ENCODE measurements around the gene SAYSD1.

The SAYSD1 gene

DNA sequence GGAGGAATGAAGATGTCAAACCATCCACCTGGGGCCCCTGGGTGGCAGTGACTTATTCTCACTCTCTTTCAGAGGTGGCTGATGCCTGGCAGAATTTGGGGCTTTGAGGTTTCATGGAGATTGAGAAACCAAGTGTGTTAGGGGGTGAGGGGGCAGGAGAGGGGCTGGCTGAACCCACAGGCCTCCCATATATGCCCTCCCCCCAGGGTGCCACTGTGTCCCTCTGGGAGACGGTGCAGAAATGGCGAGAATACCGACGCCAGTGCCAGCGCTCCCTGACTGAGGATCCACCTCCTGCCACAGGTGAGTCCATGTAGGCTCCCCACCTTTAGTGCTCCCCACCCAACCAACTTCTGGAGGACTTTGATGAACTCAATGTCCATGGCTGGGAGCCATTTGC, 58.8 kb downstream of the SAYSD1 start:
- no peak for DNase-seq

DNA sequence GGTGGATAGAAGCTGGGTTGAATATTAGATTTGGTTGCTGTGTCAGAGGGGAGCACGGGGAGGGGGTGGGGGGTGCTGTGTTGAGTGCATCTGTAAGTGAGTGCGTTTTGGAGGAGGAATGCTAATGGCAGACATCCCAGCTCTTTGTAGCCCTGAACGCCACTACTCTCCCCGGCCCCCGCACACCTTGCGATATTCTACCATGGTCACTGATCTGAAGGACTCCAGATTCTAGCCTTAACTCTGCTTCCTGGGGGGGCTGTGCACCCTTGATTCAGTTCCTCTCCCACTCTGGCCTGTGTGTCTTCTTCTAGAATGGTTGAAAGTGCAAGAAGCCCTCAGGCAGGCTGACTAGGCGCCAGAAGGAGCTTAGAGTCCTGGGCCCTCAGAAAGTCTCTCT, 59.3 kb downstream of the SAYSD1 start:
- no peak for DNase-seq

DNA sequence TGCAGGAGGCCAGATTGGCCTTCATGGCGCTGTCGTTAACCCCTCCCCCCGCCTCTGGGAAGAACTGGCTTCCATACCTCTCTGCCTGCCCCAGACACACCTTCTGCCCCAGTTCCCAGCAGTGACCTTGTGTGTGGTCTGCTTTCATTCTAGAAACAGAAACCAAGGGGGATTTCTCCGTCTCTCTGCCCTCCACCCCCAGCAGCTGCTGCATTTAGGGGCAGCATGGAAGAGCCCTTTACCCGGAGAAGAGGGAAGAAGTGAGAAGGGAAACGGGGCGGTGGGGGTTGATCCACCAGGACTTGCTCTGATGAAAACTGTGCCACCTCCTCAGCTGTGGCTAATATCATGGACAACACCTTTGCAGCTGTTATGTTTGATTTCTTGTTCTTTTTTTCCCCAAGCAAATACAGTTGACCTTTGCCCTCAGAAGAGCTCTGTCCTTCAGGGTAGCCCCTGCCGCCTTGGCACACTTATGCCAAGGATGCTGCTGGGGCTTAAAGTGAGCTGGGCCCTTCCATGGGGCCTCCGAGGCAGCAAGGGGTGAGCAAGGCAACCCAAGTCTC, 60.3 kb downstream of the SAYSD1 start:
- DNase-seq: no peak
